HCT116 (cell line): ENCODE data around the gene MAP2K2. TPM values are rescaled to one million over a fixed set of nuclear protein-coding genes. Genes with fewer than 3 reads are reported as not detected.

Experiments
- ATAC-seq: fragments of 200-7000 bp; cut with Tn5 transposase; 2 replicates; pipeline ENCODE4 v1.9.1; 2020; ENCODE audit warnings: mild to moderate bottlenecking, moderate library complexity
- BruUV-seq: library from RNA; stranded (reverse); fragments of 400-500 nt; replicated peaks from 2 replicates; lab custom pipeline; 2021; lab: Mats Ljungman, UMichigan
- CTCF ChIA-PET: fragments of 300-600 bp; sonication (Branson Sonifier 250); formaldehyde crosslinking; loops from one replicate; lab custom pipeline; 2021; ENCODE audit warnings: antibody characterized with exemption; lab: Charles Lee
- POLR2A ChIA-PET: fragments of 300-600, 350-600 bp; sonication (Branson Sonifier 250); formaldehyde crosslinking; loops from one replicate; lab custom pipeline; 2021; ENCODE audit warnings: antibody characterized with exemption; lab: Charles Lee
- RAD21 ChIA-PET, 2 experiments: fragments of 300-600 bp; sonication (Branson Sonifier 250); formaldehyde crosslinking; loops; one replicate each; lab custom pipeline; 2023; ENCODE audit warnings: low total read pairs in 2 of 2; ENCODE audit not compliant: uncharacterized antibody in 2 of 2, unreplicated experiment in 2 of 2, low non-redundant PET in 1 of 2; lab: Charles Lee
- DNase-seq: peaks from one replicate; pipeline ENCODE4 v3.0.0-alpha.2; 2010; ENCODE audit warnings: low read depth, low spot score
- H2AFZ ChIP-seq: fragments of 200-600 bp; shearing (Covaris generic), sonication (generic); 2 replicates; pipeline ENCODE4 v1.6.1; 2017; ENCODE audit warnings: low read depth, mixed run types, mixed read lengths, antibody characterized with exemption, low read length; ENCODE audit not compliant: poor library complexity, severe bottlenecking
- H3K27ac ChIP-seq: 2 replicates; pipeline ENCODE4 v1.5.1; 2012; ENCODE audit warnings: low read depth, low read length
- H3K27me3 ChIP-seq: fragments of 200-600 bp; sonication (generic); 2 replicates; pipeline ENCODE4 v1.6.1; 2016; ENCODE audit warnings: mixed run types, low read length, mixed read lengths; ENCODE audit not compliant: insufficient read depth
- H3K36me3 ChIP-seq, 2 experiments: fragments of 200-500 bp in 1 of 2; fragments of 200-600 bp in 1 of 2; sonication (Bioruptor generic) in 1 of 2; sonication (generic) in 1 of 2; 2 replicates each; pipeline versions ENCODE4 v1.5.1 to v1.6.1; 2014 to 2016; ENCODE audit warnings: low read length in 2 of 2, inconsistent platforms in 1 of 2, mixed read lengths in 1 of 2, mixed run types in 1 of 2; ENCODE audit not compliant: insufficient read depth in 2 of 2, control insufficient read depth in 1 of 2
- H3K4me1 ChIP-seq, 2 experiments: fragments of 200-600 bp in 1 of 2; sonication (generic) in 1 of 2; 2 replicates each; pipeline versions ENCODE4 v1.5.1 to v1.6.1; 2012 to 2017; ENCODE audit warnings: low read length in 2 of 2, inconsistent platforms in 1 of 2, mild to moderate bottlenecking in 1 of 2, mixed read lengths in 1 of 2, mixed run types in 1 of 2, moderate library complexity in 1 of 2; ENCODE audit not compliant: insufficient read depth in 2 of 2, control insufficient read depth in 1 of 2
- H3K4me2 ChIP-seq: fragments of 200-600 bp; sonication (generic); 2 replicates; pipeline ENCODE4 v1.6.1; 2017; ENCODE audit warnings: mixed run types, low read length, mixed read lengths
- H3K4me3 ChIP-seq, 2 experiments: fragments of 200-600 bp in 1 of 2; sonication (generic) in 1 of 2; replicated peaks in 1 of 2; 2 replicates each; pipeline ENCODE4 v1.5.1; 2011 to 2016; ENCODE audit warnings: low read length in 2 of 2, control low read depth in 1 of 2, low read depth in 1 of 2, mild to moderate bottlenecking in 1 of 2, mixed read lengths in 1 of 2, mixed run types in 1 of 2
- H3K79me2 ChIP-seq: fragments of 200-600 bp; sonication (generic); 2 replicates; pipeline ENCODE4 v1.6.1; 2017; ENCODE audit warnings: mild to moderate bottlenecking, mixed run types, low read length, moderate library complexity, mixed read lengths; ENCODE audit not compliant: insufficient read depth
- H3K9ac ChIP-seq: fragments of 200-600 bp; sonication (generic); 2 replicates; pipeline ENCODE4 v1.6.1; 2016; ENCODE audit warnings: low read length, mixed read lengths
- H3K9me2 ChIP-seq: fragments of 200-600 bp; sonication (generic), shearing (Covaris generic); 2 replicates; pipeline ENCODE4 v1.6.1; 2017; ENCODE audit warnings: mixed run types, mild to moderate bottlenecking, moderate library complexity; ENCODE audit not compliant: insufficient read depth
- H3K9me3 ChIP-seq, 2 experiments: fragments of 200-500 bp in 1 of 2; fragments of 200-600 bp in 1 of 2; sonication (Bioruptor generic) in 1 of 2; sonication (generic) in 1 of 2; 2 replicates each; pipeline ENCODE4 v1.6.1; 2014 to 2017; ENCODE audit warnings: low read length in 2 of 2, mixed read lengths in 2 of 2, inconsistent platforms in 1 of 2, low read depth in 1 of 2, mild to moderate bottlenecking in 1 of 2, mixed run types in 1 of 2, moderate library complexity in 1 of 2; ENCODE audit not compliant: control insufficient read depth in 1 of 2, insufficient read depth in 1 of 2
- H4K20me1 ChIP-seq: fragments of 200-600 bp; sonication (generic), shearing (Covaris generic); 2 replicates; pipeline ENCODE4 v1.6.1; 2017; ENCODE audit warnings: mixed run types, mild to moderate bottlenecking, moderate library complexity; ENCODE audit not compliant: insufficient read depth
- CEBPB ChIP-seq: IDR thresholded peaks from 2 replicates; pipeline ENCODE4 v1.6.1; 2012; ENCODE audit warnings: low read depth
- EGR1 ChIP-seq: IDR thresholded peaks from 2 replicates; pipeline ENCODE4 v1.6.1; 2012; ENCODE audit warnings: low read depth
- EZH2phosphoT487 ChIP-seq: fragments of 200-600 bp; IDR thresholded peaks from 2 replicates; pipeline ENCODE4 v1.6.1; 2018; ENCODE audit warnings: antibody characterized with exemption, borderline replicate concordance
- FOSL1 ChIP-seq: IDR thresholded peaks from 2 replicates; pipeline ENCODE4 v1.6.1; 2012; ENCODE audit warnings: low read depth
- RAD21 ChIP-seq: IDR thresholded peaks from 2 replicates; pipeline ENCODE4 v1.6.1; 2012; ENCODE audit warnings: low read depth, mild to moderate bottlenecking
- SIN3A ChIP-seq: IDR thresholded peaks from 2 replicates; pipeline ENCODE4 v1.6.1; 2012; ENCODE audit warnings: low read depth
- SP1 ChIP-seq: IDR thresholded peaks from 2 replicates; pipeline ENCODE4 v1.6.1; 2012; ENCODE audit warnings: low read depth
- SRF ChIP-seq: IDR thresholded peaks from 2 replicates; pipeline ENCODE4 v1.6.1; 2012; ENCODE audit warnings: low read depth
- TCF7L2 ChIP-seq: IDR thresholded peaks from 2 replicates; pipeline ENCODE4 v1.7.0; 2011; ENCODE audit warnings: borderline replicate concordance, inconsistent platforms; ENCODE audit not compliant: insufficient read depth, insufficient read length; ENCODE audit errors: extremely low read depth
- ZFX ChIP-seq: fragments of 450-650 bp; IDR thresholded peaks from 2 replicates; pipeline ENCODE4 v1.6.1; 2017
- ZNF274 ChIP-seq: fragments of 200-500 bp; sonication (Bioruptor generic); IDR thresholded peaks from 2 replicates; pipeline ENCODE4 v1.6.1; 2014; ENCODE audit warnings: mild to moderate bottlenecking, low read depth, low read length, inconsistent platforms
- intact Hi-C: fragments of 100-400 bp; cut with micrococcal nuclease; formaldehyde crosslinking; loops from 2 replicates; pipeline ENCODE4 v1.10.0; 2022
- total RNA-seq: library from RNA; stranded (reverse); gene quantifications from one replicate; pipeline ENCODE4 v1.2.1, GENCODE V29; 2021; ENCODE audit not compliant: unreplicated experiment
- TF ChIP-seq, protein P1 (sequence below): IDR thresholded peaks from 2 replicates; pipeline ENCODE4 v1.6.1; 2012
- TF ChIP-seq, protein P2 (sequence below), 3 experiments: fragments of 200-600 bp in 1 of 3; sonication (generic) in 1 of 3; IDR thresholded peaks in 2 of 3; conservative IDR thresholded peaks in 1 of 3; 2 replicates each; pipeline ENCODE4 v1.5.1; 2012 to 2017; ENCODE audit warnings: low read depth in 2 of 3, low read length in 2 of 3, antibody characterized with exemption in 1 of 3, borderline replicate concordance in 1 of 3, control low read depth in 1 of 3, mild to moderate bottlenecking in 1 of 3, mixed read lengths in 1 of 3, mixed run types in 1 of 3, moderate library complexity in 1 of 3; ENCODE audit not compliant: insufficient read depth in 1 of 3
- TF ChIP-seq, protein P3 (sequence below): IDR thresholded peaks from 2 replicates; pipeline ENCODE4 v1.6.1; 2012

Gene MAP2K2
- total RNA-seq, 1 experiment from 2014 or later = 186 TPM

DNA sequence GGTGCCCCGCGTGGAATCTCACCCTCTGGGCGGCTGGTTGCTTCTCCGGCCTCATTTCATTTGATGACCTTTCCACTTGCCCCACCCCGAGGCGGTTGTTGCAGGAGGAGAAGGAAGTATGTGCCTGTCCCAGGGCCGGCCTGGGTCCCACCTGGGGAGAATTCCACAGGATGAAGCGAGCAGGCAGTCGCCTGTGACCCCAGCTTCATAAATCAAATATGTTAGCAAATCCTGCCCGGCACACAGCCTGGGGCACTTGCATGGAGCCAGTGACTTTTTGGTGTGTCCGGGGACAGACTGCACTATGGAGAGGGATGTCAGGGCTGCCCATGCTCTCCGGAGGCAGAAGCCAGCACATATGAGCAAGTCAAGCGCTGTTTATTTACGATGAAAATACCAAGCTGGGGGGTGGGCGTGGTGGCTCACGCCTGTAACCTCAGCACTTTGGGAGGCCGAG is 37.5 kb downstream of the MAP2K2 start (continued):
- TF ChIP-seq FOSL1 = no peak
- no peak for TF ChIP-seq TCF7L2
- no peak for TF ChIP-seq ZNF274
- no peak for TF ChIP-seq EGR1
- no peak for TF ChIP-seq CEBPB
- no peak for TF ChIP-seq SIN3A
- TF ChIP-seq, protein P1, sequence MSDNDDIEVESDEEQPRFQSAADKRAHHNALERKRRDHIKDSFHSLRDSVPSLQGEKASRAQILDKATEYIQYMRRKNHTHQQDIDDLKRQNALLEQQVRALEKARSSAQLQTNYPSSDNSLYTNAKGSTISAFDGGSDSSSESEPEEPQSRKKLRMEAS = no peak

DNA sequence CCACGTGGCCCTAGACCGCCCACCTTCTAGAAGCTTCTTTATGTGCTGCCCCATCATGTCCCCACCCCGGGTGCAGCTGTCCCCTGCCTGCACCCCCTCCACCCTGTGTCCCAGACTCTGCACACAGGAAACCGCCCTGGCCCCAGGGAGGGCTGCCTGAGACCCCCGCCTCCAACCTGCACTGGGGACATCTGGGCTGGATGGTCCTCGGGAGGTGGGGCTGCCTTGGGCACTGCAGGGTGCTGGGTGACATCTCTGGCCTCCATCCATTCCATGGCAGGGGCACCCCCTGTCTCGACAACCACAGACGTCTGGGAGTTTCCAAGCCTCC is 39.4 kb downstream of the MAP2K2 start:
- Histone ChIP-seq H3K4me3 (no peak overlapping the region), H3K36me3 (no peaks in the 10 kb centered on the region), H3K4me1 (peaks cover 5 to 26% of the 10 kb centered on the region in 2 experiments), H2AFZ (no peak overlapping the region), H3K27ac (no peak overlapping the region), H3K4me2 (no peak overlapping the region), H4K20me1 (no peaks in the 10 kb centered on the region), H3K9me3 (no peaks in the 10 kb centered on the region), H3K79me2 (no peaks in the 10 kb centered on the region), H3K27me3 (no peaks in the 10 kb centered on the region), H3K9ac (no peak overlapping the region), H3K9me2 (no peaks in the 10 kb centered on the region)
- ATAC-seq (no peak), DNase-seq (no peak)
- ChIA-PET CTCF (no interaction called here), POLR2A (no interaction called here), RAD21 (no interaction called here)
- intact Hi-C loops = no loop called here
- no peak for TF ChIP-seq EZH2phosphoT487
- no TSS peak for BruUV-seq

DNA sequence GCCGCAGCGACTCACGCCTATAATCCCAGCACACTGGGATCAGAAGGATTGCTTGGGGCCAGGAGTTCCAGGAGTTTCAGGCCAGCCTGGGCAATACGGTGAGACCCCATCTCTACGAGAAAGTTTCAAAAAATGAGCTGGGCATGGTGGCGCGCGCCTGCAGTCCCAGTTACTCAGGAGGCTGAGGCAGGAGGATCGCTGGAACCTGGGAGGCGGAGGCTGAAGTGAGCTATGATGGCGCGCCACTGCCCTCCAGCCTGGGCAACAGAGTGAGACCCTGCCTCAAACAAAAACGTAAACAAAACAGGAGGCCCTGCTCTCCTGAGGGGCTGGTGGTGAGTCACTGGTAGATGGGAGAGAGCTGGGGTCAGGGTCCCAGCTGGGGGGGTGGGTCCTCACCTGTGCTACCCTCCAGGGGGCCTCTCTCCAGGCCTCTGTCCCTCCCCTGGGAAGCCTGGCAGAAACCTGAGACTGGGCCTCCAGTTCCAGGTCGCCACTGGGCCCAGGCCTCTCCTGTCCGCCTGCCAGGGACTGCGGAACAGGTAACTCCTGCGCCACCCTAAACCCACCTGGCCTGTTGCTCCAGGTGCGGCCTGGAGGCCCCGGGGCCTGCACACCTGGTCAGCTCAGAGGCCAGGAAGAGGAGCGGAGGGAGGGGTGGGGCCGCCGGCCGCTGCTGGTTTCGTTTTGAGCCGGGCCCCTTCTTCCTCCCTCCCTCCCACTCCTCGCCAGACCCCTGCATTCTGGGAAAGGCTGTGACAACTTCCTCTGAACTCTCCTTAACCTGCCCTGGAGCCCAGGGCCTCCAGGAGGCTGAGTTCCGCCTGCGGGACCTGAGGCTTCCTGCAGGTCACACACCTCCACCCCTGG is 40.0 kb downstream of the MAP2K2 start:
- Histone ChIP-seq H3K9me3 (no peaks in the 10 kb centered on the region), H3K79me2 (no peaks in the 10 kb centered on the region), H3K4me2 (no peak overlapping the region), H3K27ac (no peak overlapping the region), H3K9ac (no peak overlapping the region), H3K27me3 (no peaks in the 10 kb centered on the region), H3K9me2 (no peaks in the 10 kb centered on the region), H2AFZ (no peak overlapping the region), H3K4me3 (no peak overlapping the region), H3K4me1 (peaks cover 9 to 32% of the 10 kb centered on the region in 2 experiments), H4K20me1 (no peaks in the 10 kb centered on the region), H3K36me3 (no peaks in the 10 kb centered on the region)
- DNase-seq (no peak), ATAC-seq (no peak)
- intact Hi-C loops = no loop called here
- BruUV-seq = no TSS peak
- ChIA-PET RAD21 (no interaction called here), CTCF (no interaction called here), POLR2A (no interaction called here)
- TF ChIP-seq SP1 (no peak), SRF (no peak), SIN3A (no peak), RAD21 (no peak), ZFX (no peak)
- TF ChIP-seq, protein P2, sequence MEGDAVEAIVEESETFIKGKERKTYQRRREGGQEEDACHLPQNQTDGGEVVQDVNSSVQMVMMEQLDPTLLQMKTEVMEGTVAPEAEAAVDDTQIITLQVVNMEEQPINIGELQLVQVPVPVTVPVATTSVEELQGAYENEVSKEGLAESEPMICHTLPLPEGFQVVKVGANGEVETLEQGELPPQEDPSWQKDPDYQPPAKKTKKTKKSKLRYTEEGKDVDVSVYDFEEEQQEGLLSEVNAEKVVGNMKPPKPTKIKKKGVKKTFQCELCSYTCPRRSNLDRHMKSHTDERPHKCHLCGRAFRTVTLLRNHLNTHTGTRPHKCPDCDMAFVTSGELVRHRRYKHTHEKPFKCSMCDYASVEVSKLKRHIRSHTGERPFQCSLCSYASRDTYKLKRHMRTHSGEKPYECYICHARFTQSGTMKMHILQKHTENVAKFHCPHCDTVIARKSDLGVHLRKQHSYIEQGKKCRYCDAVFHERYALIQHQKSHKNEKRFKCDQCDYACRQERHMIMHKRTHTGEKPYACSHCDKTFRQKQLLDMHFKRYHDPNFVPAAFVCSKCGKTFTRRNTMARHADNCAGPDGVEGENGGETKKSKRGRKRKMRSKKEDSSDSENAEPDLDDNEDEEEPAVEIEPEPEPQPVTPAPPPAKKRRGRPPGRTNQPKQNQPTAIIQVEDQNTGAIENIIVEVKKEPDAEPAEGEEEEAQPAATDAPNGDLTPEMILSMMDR (IDR thresholded peaks at IDR 0.05 in 2 of 3, conservative IDR thresholded peaks at IDR 0.05 in 1 of 3; ENCODE audit: borderline replicate concordance in 1 of 3, insufficient read depth in 1 of 3, low read depth in 2 of 3, low read length in 2 of 3) = no peak
- TF ChIP-seq, protein P3, sequence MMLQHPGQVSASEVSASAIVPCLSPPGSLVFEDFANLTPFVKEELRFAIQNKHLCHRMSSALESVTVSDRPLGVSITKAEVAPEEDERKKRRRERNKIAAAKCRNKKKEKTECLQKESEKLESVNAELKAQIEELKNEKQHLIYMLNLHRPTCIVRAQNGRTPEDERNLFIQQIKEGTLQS = no peak
